Esophagus squamous epithelium (tissue), 4 donors: Measurements from ENCODE around the gene LDLRAD2.

ENCODE experiments used
- POLR2A ChIP-seq, 4 donors: fragments of 450-650 bp; IDR thresholded peaks; one replicate each; pipeline ENCODE4 v1.6.1; 2017; ENCODE audit warnings: antibody characterized with exemption in 4 of 4, mild to moderate bottlenecking in 4 of 4, moderate library complexity in 3 of 4
- TF ChIP-seq, protein P1 (sequence below), 6 experiments: fragments of 450-650 bp in 4 of 6; fragments of 200-600 bp in 2 of 6; sonication (generic) in 2 of 6; IDR thresholded peaks; one replicate each; pipeline ENCODE4 v1.5.1; 2016 to 2019; ENCODE audit warnings: antibody characterized with exemption in 6 of 6, mild to moderate bottlenecking in 4 of 6, moderate library complexity in 4 of 6

DNA sequence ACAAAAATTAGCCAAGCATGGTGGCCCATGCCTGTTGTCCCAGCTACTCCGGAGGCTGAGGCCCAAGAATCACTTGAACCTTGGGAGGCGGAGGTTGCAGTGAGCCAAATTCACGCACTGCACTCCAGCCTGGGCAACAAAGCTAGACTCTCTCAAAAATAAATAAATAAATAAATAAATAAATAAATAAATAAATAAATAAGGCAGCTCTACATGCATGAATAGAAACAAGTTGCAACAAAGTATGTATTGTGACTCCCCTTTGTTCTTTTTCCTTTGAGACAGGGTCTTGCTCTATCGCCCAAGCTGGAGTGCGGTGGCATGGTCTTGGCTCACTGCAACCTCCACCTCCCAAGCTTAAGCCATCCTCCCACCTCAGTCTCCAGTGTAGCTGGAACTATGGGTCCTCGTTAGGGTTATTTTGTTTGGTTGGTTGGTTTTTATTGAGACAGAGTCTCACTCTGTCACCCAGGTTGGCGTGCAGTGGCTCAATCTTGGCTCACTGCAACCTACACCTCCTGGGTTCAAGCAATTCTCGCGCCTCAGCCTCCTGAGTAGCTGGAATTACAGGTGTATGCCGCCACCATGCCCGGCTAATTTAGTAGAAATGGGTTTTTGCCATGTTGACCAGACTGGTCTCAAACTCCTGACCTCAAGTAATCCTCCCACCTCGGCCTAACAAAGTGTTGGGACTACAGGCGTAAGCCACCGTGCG lies 37.1 kb upstream of the LDLRAD2 start:
- TF ChIP-seq, protein P1, sequence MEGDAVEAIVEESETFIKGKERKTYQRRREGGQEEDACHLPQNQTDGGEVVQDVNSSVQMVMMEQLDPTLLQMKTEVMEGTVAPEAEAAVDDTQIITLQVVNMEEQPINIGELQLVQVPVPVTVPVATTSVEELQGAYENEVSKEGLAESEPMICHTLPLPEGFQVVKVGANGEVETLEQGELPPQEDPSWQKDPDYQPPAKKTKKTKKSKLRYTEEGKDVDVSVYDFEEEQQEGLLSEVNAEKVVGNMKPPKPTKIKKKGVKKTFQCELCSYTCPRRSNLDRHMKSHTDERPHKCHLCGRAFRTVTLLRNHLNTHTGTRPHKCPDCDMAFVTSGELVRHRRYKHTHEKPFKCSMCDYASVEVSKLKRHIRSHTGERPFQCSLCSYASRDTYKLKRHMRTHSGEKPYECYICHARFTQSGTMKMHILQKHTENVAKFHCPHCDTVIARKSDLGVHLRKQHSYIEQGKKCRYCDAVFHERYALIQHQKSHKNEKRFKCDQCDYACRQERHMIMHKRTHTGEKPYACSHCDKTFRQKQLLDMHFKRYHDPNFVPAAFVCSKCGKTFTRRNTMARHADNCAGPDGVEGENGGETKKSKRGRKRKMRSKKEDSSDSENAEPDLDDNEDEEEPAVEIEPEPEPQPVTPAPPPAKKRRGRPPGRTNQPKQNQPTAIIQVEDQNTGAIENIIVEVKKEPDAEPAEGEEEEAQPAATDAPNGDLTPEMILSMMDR (IDR thresholded peaks at IDR 0.05), result no peak
- TF ChIP-seq POLR2A (IDR thresholded peaks at IDR 0.05), result no peak
